Stimulated activated CD4-positive, alpha-beta T cell treated with anti-CD3 and anti-CD28 coated beads, Interleukin-4, amount 100 ng/mL, for 24 hours (primary cell): Measurements from ENCODE around the gene UBE2H.

Experiments
- DNase-seq: peaks from one replicate; pipeline ENCODE4 v3.0.0-alpha.2; 2020

Gene UBE2H

GRCh38 chr7:129782818-129783583 is 169.8 kb downstream of the UBE2H start:
- no peak for DNase-seq

DNA sequence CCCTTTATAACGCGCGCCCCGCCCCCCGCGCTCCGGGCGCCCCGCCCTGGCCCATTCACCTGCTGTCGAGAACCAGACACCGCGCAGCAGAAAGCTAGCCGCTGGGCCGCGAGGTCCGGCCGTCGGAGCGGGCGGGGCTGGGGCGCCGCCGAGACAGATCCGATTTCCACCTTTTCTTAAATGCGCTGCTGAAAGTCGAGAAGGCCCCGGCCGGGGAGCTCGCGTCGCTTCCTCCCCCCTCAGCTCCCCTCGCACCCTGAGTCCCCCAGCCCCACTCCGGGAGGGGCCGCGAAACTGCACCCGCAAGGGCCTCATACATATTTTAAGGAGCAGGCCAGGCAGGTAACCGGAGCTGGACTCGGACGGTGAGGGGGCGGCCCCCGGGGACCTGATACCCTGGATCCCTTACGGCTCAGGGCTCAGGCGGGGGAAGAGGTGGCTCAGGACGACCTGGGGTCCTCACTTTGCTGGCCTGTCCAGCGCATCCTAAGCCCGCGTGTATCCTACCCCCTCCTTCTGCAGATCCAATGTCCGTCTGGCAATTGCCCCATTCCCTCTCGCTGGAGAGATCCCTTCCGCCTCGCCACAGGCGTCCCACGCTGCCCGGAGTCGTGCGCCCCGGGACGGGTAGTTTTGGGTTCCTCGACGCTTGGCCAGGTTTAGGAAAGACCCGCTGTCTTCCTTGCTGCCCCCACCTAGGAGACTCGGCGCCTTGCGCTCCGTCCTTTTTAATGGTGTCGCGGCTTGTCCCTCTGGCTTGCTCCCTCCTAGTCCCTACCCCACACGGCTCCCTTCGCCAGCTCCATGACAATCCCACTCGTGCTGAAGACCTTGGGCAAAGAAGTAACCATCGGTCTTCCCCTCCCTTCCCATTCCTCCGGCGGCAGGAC is 170.6 kb downstream of the UBE2H start:
- DNase-seq = no peak

- no peak for DNase-seq
Observed at GRCh38 chr7:129780974-129781927, 171.5 kb downstream of the UBE2H start.
